NCI-H2029 treated with DMSO at 0.1 percent for 48 hours (cell line): ENCODE results near the gene NHSL1.

ENCODE experiments used
- DNase-seq: peaks from one replicate; lab custom pipeline; 2025; lab: John Stamatoyannopoulos, UW

The NHSL1 gene

DNA sequence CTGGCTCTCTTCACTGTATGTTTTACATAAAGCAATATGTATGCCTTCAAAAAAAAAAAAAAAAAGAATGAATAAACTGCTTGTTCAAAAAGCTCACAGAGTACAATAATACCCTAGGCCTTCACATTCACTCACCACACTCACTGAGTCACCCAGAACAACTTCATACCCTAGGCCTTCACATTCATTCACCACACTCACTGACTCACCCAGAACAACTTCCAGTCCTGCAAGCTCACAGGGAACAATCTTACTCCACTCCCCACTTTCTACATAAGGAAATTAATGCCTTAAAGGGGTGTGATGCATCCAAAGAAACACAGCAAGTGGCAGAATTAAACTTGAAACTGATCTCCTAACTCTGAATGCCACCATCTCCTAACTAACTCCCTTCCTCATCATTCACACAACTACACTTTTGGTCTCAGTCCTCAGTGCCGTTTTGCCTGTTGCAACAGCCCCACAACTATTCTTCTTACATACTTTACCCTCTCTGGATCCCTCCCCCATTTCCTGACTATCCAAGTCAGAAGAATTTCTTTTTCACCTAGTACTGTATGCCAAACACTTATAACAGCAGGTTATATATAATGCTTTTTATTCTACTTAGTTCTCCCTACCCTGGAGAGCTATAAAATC, 34.2 kb downstream of the NHSL1 start:
- DNase-seq = no peak

DNA sequence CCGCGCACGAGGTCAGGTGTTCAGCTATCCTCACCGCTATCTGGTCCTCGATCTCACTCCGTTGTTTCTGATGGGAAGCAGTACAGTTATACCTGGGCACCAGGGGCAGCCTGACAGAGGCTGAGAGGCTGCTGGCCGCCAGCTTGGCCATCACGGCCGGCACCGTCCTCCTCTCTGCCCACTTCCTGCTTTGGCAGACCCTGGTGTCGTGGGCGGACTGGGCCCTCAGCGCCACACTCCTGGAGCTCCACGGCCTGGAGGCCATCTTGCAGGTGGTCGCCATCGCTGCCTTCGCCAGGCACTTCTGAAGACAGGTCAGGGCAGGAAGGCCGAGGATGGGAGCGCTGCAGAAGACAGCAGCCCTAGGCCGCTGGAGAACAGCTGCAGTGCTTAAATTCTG, 35.2 kb downstream of the NHSL1 start:
- no peak for DNase-seq

DNA sequence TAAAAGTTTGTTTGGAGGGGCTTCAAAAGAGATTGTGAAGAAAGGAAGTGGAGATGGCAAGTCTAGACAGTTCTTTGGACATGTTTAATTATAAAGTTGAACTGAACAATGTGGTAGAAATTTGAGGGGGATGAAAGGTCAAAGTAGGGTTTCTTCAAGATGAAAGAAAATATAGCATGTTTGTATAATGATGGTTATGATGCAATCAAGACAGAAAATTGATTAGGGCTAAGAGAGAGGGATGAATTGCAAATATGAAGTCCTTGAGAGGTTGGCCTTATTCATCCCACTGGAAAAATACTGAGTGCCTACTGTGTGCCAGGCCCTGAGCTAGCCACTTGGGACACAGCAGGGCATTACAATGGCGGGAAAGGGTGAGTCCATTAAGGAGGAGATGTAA, 37.6 kb downstream of the NHSL1 start:
- no peak for DNase-seq

DNA sequence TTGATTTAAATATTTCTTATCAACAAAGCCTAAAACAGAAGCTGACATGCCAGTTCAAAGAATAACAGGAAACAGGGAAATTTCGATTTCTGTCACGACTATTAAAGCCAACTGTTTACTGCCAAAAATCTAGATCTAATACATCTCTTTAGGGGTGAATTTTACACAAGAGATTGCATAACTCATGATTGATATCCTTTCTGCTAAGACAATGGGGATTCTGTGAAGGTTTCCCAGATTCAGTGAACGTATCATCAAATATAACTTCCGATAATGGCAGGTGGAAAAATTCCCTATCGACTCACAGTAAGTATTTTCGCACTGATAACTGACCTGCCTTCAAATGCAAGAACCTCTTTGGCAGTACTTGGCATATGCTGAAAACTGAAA, 42.9 kb downstream of the NHSL1 start:
- no peak for DNase-seq

DNA sequence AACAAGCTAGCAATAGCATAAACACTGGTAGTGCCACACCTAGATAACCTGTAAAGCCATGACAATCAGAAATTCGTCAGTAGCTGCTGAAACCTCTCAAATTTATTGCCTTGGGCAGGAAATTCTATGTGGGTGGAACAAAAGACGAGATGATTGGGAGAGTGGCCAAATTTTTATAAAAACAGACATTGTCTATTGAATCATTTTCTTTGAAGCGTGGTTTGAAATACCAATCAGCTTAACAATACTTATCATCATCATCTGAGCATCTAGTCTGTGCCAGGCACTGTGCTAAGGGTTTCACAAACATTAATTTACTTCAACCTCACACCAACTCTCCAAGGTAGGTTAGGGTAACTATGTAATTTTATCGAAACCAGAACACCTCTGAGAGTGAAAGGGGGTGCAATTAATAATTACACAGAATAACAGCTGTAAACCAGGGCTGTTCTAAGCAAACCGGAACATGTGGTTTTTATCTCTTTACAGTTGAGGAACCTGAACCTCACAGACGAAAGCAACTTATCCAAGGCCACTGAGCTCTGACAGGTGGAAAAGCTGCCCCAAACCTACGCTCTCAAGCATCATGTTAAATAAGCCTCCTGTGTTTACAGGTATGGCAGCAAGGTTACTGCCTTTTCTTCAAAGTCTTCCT, 43.4 kb downstream of the NHSL1 start:
- DNase-seq = no peak

DNA sequence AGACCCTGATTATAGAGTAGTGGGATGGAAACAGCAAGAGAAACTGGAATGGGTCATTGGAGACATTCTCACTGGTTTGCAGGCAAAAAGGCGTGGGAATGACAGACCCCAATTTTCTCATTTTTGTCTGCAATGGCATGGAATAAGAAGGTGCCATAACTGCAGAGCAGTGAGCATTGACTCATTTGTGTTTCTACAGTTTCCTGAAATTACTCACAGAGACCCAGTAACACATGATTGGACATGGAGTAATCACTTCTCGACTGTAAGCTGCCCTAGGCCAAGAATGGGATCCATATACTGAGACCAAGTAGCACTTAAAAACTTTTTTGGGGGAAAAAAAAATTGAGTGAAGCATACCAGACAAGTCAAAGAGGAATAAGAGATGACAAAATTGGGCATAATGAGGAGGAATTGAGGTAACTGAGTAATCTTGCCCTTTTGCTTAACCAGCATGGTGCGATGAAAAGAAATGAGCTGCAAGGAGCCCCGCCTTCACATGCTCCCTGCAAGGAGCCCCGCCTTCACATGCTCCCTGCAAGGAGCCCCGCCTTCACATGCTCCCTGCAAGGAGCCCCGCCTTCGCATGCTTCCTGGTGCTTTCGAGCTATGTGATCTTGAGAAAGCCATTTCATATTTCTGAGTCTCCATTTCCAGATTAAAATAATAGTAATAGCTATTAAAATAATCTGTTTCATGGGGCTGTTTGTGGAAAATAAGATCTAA, 44.1 kb downstream of the NHSL1 start:
- no peak for DNase-seq

DNA sequence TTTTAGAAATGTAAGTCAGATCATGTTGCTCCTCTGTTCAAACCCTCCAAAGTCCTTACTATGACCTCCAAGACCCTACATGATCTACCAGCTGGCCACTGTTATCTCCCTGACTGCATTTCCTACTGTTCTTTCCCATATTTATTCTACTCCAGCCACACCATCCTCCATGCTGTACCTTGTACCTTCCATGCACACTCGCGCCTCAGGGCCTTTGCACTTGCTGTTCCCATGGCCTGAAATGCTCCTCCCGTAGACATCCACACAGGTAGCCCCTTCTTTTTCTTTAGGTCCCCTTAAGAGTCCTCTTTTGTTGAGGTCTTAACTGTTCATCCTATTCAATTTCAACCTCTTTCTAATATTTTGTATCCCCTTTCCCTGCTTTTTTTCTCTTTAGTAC, 48.3 kb downstream of the NHSL1 start:
- DNase-seq = no peak

DNA sequence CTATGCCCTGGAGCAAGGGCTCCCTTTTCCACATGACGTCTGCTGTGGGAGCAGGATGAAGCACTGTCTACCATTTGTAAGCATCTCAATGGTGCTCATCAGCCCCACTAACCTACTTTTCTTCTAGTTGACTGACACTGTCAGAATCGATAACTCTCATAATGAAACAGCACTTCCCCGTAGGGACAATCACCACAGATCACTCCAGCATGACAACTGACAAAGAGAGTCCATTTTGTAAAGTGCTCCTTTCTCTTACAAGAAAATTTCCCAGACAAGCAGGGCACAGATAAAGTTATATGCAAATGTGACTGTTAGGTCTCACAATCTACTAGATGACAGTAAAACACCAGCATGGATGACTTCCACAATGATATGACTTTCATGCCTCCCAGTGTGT, 48.8 kb downstream of the NHSL1 start:
- no peak for DNase-seq

DNA sequence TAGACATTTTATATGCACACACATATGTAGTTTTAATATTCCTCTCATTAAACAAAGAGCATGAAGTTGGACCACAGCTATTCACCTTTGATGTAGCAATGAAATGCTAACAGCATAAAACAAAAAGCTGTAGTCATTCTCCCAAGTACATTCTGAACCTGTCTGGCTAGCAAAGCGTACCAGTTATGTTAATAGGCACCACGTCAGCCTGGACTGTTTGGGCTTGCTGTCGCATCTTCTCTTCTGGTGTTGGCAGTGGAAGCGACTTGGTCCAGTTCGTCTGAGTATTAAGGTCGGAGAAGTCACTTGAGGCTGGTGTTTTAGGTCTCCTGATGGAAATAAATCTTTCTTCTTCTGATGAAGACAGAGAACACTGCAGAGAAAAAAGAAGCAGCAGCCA, 52.5 kb downstream of the NHSL1 start:
- DNase-seq = no peak

DNA sequence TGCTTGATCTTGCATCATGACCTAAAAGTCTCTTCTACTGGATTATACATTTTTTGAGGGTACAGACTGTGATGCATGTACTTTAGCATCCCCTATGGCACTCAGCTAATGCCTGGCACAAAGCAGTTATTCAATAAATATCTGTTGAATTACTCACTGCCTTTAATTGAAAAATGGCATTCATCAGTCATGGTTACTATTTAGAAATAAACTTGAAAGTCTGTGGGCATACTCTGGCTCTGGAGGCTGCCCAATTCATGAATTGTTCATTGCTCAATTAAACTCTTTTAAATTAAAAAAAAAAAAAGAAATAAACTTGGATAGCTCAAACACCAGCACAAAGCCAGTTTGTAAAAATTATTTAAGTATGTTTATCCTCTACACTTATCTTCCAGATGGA, 55.3 kb downstream of the NHSL1 start:
- DNase-seq = no peak

DNA sequence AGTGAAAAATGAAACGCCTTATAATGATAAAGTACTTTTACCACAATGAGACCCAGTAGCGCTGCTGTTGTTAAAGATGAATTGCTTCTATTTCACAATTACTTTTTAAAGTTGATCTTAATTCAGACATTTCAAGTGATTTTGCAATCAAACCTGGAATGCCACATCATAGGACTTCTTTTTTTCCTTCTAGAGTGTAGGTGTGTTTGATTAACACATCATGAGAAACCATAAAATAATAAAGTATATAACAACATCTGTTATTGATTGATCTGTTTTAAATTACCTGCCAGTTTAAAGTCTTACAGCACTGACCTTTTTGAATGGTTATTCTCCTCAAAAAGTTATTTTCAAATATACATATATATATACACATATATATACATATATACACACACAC, 56.6 kb downstream of the NHSL1 start:
- no peak for DNase-seq

DNA sequence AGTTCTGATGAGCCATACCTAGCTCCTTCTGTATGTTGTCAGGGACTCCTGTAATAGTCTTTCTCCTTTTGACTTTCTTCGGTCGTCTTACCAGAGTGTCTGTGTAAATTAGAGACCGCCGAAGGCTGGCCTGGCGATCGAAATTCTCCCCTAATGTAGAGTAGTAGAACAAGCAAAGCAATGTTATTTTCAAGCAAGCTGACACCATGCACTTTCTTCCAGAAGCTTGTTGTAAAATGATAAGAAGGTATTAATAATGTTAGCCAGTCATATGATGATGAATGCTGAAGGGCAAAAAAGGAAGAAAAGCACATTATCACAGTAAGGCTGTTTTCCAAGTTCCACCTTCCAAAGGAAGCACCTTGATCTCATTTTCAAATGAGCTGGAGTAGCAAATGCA, 57.3 kb downstream of the NHSL1 start:
- no peak for DNase-seq

DNA sequence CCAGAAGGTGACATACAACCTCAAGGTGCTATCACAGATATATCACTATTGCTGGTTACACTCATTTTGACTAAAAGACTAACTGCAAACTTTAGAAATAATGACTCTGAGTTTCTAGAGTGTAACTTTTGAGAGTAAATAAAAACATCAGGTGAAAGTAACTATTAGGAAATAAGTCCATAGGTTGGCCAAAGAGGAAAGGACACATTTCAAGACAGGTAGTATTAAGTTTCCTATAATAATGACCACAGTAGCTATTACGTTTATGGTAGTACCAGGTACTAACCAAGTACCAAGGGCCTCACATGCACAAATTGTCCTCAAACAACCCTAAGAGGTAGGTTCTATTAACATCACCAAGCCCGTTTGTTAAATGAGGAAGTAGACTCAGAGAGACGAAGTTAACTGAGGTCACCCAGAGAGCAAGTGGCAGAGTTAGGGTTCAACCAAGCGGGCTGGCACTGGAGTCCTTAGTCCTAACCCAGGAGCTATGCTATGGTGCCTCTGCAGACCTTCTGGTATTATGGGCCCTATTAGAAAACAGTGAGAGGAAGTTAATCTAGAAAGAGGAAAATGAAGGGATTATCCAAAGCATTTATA, 58.4 kb downstream of the NHSL1 start:
- DNase-seq = no peak

DNA sequence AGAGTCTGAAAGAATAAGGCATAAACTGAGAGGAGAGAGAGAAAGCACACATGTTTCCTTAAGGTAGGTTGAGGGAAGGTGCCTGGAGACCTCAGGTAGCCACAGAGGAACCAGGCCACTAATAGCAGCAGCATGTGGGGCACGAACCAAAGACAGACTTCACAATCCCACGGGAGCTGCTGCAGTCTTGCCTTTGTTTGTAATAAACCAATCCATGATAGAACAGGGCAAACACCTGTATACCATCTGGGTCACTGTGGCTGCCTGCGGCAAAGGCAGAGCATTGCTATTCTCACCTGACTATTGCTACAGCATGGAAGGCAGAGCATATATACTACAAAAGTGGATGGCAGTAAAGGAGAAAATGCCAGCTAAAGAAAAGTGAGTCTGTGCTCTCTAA, 59.0 kb downstream of the NHSL1 start:
- no peak for DNase-seq

DNA sequence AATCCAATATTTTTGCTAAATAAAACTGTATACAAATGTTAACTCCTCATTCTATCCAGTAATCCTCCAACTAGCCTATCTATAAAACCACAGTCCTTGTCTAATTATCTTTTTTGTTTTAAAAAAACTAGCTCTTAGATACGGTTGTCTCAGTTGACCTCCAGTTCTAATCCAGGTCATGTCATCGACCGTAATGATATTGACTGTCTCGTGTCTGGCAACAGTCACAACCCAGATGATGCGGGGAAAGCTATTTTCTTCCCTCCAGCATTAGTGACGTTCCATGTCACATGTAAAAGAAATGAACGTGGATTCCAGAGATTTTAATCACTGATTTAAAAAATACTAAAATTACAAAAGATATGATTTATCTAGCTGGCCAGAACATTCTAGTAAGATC, 59.7 kb downstream of the NHSL1 start:
- no peak for DNase-seq

DNA sequence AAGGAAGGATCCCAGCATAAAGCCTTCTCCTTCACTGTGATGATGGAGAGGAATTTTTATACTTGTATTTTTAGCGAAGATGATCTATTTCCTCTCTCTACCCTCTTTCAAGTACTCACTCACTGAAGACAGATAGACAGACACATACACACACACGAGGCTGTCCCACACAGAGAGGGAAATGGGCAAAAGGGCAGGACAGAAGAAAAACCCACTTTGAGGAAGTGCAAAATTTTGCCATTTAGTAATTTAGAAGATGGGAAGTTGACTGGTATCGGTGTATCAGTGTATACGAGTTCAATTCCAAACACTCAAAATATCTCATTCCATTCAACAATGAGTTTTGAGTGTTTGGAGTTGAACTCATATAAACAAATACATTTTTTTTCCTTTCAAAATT, 64.4 kb downstream of the NHSL1 start:
- DNase-seq = no peak

DNA sequence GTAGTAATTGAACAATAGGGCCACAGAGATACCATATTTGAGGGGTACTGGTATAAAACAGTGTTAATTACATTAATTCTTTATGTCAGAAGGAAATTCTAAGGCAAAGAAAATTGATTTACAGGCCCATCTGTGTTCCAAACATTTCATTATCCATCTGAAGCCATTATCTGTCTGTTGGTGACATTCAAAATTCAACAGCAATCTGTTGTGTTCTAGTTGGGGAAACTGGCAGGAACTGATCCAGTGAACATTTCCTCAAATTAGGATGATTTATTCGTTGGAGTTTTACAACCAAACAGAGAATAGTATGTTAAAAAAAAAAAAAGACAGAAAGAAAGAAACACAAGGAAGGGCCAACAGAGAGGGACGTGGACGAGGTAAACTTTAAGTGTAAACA, 65.2 kb downstream of the NHSL1 start:
- no peak for DNase-seq

DNA sequence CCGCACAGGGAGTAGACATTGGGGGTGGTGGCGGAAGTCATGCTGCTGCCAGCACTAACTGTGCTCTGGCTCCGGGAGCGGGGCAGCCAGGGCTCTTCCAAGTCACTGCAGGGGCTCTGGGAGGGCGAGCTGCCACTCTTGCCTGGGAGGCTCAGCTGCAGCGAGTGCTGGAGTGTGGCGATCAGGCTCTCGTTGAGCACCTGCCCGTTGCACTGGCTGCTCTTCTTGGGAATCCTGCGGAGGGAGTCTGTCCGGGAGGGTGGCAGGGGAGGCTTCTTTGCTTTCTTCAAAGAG, 67.3 kb downstream of the NHSL1 start:
- no peak for DNase-seq

DNA sequence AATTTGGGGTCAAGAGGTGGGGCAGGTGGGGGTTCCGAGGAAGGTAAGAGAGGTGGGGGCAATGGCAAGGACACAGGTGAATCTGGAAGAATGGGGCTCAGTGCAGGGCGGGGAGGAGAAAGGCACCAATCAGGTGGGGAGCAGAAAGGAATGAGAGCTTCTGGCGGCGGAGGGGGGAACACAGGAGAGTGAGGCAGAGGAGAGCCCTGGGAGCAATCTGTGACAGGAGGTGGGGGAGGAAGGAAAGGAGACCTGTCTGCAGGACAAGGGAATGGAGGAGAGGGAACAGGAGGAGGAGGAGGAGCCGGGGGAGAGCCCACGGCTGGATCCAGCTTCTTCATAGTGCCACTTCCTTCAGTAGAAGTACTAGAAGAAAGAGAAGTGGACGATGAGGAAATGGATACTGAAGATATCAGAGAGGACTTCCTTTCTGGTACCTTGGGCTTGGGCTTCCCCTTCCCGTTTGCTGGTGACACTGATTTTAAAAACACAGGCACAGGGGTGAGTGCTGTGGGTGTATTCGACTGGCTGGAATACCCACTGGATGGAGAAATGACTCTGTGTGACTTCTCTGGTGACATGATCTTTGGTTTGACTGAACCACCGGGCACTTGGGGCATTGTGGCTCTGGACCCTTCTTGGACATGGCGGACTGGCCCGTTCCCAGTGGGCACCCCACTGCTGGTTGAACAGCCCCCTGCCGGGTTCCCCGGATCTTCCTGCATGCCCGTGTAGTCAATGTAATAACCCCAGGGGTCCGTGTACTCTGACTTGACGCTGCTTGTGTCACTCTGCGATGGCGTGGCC, 67.8 kb downstream of the NHSL1 start:
- DNase-seq = no peak

DNA sequence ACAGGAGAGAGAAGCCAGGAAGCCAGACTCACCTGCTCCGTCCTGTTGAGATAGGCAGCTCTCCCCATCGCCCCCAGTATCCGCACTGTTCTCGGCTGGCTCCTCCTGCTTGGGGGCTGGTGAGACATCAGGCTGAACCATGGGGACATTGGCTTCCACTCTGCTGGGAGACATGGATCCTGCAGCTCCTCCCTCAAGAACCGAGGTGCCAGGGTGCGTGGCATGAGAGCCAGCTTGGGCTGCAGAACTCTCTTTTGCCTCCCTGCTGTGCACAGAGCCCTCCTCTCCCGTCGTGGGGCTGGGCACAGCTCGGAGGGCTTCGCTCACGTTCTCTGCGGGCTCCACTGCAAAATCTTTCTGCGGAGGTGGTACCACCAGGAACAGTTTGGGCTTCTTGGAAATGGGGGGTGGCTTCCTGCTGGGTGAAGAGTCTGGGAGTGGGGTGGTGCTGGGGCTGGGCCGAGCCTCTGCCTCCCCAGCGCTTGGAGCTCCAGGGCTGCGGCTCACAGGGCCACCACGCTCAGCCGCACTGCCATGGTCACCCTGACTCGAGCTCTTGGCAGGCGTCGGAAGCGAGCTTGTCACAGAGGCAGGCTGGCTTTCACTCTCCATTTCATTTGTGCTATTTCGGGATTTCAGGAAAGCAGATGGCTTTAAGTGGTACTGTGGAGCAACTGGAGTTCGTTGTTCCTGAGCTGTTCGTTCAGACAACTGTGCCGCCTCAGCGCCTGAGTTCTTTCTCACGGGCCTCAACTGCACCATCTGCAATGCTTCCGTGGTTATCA, 68.7 kb downstream of the NHSL1 start:
- no peak for DNase-seq

DNA sequence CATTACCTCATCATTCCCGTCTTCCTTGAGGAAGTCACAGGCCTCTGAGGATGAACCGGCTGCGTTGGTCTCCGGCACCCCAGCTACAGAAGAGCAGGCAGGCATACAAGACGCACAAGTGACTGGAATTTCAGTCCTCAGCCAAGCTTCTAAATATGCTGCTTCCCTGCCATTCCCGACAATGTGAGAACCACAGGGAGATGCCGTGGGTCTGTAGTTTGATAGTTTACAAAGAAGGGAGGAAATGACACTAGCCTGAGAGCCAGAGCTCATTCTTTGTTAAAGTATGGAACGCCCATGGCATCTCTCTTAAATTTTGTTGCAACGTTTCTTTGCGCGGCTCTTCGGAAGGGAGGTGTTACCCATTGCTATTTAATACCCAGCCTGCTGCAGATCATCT, 69.5 kb downstream of the NHSL1 start:
- DNase-seq = no peak
